GM19025 (cell line): ENCODE results near the gene HTRA1.

Experiments used
- ATAC-seq: cut with Tn5 transposase; IDR thresholded peaks from one replicate; pipeline ENCODE4 v1.9.1; 2021; ENCODE audit warnings: mild to moderate bottlenecking, low read depth, moderate library complexity; ENCODE audit not compliant: unreplicated experiment

The HTRA1 gene

DNA sequence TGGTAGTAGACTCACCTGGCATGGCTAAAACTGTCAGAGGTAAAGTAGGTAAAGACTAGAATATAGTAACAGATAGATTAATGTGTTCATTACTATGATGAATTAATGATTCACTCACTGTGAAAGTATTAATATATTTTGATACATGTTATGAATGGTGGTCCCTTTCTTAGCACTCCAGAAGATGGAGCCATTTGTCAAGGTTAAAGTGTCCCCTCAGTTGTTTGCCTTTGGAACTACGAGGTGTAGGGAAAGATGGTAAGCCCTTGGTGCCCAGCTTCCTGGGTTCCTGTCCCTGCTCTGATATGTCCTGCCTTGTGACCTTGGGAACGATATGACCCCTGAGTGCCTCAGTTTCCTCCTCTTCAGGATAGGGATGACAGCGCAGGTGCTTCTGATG lies 49.4 kb downstream of the HTRA1 start:
- no peak for ATAC-seq

DNA sequence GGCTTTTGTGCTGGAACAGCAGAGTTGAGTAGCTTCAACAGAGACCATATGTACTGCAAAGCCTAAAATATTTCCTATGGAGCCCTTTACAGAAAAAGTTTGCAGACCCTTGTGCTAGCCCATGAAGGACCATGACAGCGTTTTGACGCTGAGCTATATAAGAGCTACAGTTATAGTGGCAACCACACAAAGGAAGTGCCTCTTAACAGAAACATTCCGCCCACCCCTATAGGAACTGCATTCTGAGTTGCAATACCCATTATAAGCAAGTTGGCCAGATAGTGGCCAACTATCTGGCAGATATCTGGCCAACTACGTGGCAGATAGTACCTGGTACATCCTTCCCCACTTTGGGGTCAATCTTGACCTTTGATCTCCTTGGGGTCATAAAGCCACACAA lies 51.7 kb downstream of the HTRA1 start:
- ATAC-seq = no peak

DNA sequence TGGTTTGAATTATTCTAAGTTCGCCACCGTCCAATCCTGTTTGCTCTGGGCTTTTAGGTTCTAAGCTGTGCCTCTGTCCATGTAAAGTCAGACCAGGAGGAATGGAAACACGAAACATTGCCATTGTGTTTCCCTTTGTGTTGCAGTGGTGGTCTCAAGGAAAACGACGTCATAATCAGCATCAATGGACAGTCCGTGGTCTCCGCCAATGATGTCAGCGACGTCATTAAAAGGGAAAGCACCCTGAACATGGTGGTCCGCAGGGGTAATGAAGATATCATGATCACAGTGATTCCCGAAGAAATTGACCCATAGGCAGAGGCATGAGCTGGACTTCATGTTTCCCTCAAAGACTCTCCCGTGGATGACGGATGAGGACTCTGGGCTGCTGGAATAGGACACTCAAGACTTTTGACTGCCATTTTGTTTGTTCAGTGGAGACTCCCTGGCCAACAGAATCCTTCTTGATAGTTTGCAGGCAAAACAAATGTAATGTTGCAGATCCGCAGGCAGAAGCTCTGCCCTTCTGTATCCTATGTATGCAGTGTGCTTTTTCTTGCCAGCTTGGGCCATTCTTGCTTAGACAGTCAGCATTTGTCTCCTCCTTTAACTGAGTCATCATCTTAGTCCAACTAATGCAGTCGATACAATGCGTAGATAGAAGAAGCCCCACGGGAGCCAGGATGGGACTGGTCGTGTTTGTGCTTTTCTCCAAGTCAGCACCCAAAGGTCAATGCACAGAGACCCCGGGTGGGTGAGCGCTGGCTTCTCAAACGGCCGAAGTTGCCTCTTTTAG lies 52.9 kb downstream of the HTRA1 start:
- ATAC-seq = no peak

DNA sequence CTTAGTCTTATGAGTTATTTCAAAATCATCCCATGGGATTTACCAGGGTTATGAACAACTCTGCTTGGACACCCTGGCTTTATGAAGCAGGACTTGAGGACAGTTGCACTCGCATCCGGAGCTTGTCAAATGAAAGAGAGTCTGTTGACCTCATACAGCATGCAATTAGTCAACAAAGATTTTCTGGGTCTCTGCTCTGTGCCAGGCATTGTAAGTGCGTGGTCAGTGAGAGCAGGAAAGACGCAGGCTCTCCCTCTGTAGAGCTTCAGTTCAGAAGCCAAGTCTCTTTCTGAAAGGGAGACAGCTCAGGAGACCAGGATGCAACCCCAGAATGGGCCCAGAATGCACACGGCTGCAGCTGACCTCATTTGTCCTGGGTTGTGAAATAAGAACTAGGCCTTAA lies 53.7 kb downstream of the HTRA1 start:
- ATAC-seq = no peak

DNA sequence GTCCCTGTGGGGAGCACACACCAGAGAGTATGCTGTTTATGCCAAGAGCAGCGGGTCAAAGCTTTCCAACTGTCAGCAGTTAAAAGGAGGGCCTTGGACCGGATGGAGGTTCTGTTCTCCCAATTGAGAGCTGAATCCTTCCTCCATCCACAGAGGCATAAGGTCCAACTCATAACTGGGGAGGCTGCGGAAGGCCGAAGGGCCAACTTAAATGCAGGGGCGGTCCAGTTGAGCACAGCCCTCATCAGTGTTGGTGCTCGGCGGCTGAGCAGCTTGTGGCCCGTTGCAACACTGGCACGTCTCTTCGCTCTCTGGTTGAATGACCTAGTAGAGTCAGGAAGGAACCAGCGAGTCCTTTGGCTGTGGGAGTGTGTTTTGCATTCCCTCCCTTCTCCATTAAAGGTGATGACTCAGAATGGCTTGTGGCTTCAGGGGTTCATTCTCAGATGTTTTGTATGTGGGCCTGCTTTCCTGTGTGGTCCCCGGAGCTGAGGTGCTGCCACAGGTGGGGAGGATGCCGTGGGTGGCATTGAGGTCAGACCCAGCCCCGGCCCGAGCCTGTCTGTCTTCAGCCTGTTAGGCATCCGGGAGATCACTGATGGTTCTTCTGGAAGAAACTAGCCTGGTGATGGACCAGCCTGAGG lies 54.4 kb downstream of the HTRA1 start:
- ATAC-seq = no peak

DNA sequence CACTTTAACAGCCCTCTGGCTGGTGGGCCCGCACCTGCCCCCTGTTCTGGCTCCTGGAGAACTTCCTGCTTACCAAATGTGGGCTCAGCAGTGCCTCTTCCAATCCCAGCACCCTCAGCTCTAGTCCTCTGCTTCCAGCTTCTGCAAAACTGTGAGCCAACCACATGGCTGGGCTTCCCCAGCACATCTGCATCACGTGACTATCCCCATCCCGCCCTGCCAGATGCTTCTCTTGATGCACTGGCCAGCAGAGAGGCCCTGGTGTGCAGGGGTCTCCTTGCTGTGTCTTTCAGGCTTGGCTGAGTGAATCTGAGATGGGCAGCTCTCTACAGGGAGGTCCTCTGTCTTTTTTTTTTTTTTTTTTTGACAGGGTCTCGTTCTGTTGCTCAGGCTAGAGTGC lies 55.4 kb downstream of the HTRA1 start:
- no peak for ATAC-seq

DNA sequence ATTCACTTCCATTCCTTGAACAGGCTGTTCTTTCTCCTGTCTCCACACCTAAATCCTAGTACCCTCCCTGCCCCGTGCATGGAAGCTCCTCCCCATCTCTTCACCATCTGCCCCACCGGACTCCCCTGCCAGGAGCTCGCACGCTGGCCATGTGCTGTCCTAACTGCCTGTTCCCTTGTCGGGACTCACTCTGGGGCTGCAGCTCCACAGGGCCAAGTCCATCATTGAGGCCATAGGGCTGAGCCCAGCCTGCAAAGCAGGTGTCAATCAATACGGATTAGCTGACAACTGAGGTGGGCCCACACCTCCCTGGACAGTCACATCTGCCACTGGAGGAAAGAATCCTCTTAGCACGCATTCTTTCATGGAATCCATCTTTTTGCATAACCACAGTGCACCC lies 57.8 kb downstream of the HTRA1 start:
- ATAC-seq = no peak

DNA sequence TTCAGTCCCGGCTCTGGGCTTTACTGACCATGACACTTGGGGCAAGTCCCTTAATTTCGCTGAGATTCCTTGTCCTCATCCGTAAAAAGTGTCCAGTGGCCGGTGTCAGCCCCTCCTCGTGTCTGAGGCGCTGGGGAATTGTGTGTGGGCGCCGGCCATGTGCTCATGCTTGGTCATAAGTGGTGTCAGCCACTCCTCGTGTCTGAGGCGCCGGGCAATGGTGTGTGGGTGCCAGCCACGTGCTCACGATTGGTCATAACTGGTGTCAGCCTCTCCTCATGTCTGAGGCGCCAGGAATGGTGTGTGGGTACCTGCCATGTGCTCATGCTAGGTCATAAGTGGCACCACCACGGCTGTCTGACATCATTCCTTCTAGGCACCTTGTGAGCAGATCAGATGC lies 58.5 kb downstream of the HTRA1 start:
- no peak for ATAC-seq

DNA sequence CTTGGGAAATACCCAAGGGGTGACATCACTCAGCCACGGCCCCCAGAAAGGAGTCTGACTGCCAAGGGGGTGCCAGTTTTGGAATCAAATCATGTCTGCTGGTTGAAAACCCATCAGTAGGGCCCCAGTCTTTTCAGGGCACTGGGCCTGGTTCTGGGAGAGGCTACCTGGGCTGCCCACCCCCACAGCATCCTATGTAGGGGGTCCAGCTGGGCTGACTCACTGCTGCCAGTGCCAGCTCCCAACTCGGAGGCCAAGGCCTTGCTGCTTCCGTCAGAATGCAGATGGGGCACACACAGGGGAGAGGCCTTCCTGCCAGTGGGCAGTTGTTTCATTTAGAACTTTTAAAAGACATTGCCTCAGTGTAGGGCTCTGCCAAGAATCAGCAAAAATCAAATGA lies 59.7 kb downstream of the HTRA1 start:
- no peak for ATAC-seq

DNA sequence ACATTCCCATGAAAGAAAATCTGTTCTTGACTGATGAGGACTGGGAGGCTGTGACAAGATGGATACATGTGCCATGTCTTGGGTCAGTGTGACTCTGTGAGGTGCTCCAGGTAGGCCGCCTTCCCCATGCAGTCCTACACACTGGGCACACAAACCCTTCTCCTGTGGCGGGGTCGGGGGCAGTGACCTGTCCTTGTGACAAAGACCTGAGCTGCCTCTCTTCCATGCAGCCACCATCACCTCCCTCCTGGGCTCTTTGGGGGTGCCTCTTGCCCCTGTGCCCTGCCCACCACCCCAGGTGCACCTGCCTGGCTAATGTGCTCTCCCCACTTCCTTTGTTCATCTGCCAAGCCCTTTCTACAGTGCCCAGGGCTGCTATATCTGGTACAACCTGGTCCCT lies 63.5 kb downstream of the HTRA1 start:
- no peak for ATAC-seq

DNA sequence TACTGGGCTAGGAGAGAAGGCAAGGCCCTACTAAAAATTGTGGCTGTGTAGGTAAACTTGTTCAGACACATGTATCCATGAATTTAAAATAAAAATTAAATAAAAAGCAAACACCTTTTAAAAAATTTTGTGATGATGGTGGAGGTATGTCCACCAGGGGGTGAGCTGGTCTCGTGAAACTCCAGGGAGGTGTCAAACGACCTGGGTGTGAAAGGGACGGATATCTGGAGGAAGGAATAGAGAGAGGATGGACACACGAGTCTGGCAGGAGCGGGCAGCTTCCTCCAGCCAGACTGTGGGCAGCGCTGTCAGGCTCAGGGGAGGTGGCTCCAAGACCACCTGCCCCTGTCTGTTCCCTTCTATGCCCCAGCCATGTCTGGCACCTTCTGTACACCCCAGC lies 64.4 kb downstream of the HTRA1 start:
- no peak for ATAC-seq

DNA sequence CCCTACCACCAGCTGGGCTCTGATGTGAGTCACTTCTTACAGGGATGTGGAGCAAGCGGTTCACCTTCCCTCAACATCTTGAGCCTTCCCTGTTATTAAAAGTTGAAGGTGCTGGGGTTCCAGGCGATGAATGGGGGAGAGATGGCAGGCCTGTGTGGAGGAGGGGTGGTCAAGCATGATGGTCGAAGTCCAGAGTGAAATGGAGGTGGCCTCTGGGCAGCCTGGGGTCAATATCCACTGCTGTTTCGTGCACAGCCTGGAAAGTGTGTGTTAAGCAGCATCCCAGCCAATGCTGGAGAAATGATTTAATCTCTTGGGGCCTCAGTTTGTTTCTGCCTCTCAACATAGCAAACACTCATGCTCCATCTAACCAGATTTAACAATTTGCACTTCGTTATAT lies 65.5 kb downstream of the HTRA1 start:
- ATAC-seq = no peak

DNA sequence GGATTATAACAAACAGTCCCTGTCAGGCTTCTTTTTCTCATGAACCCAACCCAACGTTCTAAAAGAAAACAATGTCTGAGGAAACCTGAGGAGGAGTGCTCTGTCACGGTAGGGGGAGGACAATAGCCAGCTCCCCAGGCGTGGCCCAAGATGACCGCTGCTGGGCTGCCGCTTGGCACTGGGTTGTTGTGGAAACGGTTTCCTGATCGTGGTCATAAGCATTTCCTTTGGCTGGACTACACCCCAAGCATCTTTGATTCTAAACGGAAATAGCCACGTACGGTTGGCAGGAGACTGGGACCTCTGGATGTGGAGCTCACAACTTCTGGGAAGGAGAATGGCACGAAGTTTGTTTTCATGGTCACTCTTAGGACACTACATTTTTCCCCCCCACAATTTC lies 68.8 kb downstream of the HTRA1 start:
- no peak for ATAC-seq

DNA sequence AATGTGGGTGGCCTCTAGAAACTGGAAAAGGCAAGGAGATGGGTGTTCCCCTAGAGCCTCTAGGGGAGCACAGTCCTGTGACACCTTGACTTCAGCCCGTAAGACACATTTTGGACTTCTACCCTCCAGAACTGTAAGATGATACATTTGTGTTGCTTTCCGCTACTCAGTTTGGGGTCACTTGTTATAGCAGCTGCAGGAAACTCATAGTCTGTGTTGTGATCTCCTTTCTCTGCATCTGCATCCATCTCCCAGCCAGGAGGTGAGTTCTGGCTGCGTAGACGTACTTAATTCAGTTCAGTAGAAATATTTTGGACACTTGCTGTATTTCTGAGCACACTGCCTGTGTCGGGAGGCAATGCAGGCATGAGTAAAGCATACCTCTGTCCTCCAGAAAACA lies 69.9 kb downstream of the HTRA1 start:
- no peak for ATAC-seq

DNA sequence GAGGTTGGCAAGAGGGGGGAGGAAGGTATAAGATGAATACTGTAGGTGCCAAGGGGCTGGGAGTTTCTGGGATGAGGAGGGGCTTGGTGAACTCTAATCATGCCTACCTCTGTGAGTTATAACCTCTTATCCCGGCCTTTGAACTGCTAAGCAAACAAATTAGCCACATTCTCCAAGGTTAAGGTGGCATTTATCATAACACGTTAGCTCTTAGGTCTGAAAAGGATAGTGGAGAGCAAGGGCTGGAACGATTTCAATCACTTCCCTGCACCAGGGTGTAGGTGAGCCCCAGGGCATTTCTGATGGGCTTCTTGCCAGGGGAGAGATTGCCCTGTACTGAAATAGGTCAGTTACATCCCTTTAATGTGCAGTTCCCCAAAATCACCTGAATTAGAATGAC lies 70.6 kb downstream of the HTRA1 start:
- ATAC-seq = no peak

DNA sequence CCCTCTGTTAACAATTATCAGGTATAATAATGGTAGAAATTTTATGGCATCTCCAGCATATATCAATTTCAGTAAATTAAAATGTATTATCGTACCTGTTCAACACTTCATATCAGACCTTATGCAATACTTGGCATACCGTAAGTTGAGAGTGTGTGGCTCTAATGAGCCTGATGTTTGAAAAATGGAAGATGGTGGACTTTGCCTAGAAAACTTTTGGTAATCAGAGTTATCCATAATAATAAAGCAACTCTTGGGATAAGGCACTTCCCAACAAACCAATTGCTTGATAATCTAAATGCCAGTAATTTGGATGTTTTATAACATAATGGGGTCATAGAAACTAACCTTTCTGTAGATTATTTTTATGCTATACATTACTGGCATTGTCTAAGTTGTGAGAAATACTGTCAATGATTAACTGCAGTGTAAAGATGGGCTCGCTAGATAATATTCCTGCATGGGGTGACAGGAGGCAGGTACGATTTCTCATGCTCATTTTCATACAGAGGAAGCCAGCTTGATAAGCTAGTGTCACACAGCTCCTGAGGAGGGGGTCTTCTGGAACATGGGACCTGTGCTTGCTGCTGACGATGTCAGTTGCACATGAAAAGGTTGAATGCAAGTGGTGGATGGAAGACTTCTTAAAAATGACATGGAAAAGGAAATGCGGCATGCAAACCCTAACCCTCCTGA lies 71.4 kb downstream of the HTRA1 start:
- ATAC-seq = no peak

DNA sequence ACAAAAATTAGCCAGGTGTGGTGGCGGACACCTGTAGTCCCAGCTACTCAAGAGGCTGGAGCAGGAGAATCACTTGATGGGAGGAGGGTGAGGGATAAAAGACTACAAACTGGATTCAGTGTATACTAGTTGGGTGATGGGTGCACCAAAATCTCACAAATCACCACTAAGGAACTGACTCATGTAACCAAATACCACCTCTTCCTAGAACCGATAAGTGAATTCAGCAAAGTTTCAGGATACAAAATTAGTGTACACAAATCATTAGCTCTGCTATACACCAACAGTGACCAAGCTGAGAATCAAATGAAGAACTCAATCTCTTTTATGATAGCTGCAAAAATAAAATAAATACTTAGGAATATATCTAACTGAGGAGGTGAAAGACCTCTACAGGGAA lies 76.2 kb downstream of the HTRA1 start:
- ATAC-seq = no peak

DNA sequence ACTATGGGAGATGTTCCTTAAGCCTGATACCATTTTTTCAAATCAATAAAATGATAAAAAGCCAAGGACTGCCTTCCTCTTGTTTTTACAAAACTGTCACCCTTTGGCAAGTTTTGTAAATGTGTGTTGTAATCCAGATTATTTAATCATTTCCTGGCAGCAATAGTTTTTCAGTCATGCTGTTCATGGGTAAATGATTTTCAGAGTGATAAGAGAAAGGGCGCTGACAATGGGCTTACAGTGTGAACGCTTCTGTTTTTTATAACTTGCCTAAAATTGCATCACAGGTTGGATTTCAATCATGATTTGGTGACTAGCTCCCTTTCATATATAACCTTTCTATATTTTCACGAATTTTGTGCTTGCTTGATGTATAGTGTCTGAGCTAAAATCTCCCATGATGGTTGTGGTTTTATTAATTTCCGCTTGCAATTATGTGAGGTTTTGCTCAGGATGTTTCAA lies 80.2 kb downstream of the HTRA1 start:
- ATAC-seq = no peak

DNA sequence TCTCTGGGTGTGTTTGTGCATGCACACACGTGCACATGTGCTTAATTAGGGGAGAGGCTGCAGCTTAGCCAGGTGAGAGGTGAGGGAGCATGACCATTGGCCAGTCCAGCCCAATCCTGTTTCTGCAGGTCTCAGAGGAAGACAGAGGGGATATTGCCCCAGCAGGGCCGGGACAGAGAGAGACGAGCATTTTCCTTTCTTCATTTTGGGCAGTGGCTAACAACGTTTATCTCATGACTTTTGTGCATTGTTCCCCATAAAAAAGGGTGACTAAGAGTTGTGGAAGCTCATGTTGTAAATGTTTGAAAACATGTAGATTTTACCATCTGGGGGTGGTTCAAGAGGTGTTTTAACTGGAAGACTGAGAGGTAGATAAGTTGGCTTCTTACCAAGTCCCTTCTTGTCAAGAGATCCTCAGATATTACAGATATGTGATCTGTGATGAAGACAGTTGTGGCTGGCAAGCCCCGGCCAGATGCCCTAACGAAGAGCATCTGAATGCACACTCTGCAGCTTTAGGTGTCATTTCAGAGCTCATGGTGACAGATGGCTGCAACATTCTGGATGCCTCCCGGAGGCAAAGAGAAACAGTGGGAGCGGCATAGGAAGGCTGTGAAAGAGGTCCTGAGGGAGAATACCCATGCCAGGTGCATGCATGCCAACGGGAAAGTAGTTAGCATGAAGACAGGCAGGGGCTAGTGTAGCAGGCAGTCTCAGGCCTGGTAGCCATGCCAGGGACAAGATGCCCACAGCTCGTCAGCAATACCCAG lies 82.5 kb downstream of the HTRA1 start:
- ATAC-seq = no peak

DNA sequence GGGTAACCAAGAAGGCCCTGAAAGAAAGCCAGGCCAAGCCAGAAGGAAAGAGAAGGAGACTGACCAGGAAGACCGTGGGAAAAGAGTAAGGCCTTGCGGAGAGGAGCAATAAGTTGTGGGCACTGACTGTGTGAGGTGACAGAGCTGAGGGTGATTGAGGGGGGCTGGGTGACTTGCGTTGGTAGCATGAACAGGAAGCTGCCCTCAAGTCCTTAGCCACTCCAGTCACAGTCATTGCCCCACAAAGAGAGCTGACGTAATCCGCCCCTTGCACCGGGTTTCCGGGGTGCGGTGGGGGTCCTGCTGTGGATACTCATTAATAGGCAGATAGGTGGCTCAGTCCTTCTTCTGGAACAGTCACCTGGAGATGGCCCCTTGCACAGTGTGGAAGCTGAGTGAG lies 83.1 kb downstream of the HTRA1 start:
- ATAC-seq = no peak

DNA sequence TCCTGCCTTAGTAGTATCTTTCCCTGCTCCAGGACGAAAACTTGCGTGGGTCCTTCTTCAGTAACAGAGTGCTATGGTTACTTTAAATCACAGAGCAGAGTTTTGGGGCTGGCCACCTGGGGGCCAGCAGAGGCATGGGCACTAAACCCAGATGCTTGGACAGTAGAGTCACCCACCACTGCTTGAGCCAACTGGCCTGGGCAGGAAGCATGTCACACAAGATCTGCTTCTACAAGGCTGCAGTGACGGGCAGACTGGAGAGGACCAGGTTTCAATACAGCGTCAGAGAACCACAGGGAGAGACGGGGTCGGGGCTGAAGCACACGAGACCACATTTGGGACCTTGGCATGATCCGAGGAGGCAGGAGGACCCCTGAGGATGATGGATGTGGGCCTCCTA lies 84.9 kb downstream of the HTRA1 start:
- no peak for ATAC-seq
